Mucosa of descending colon (tissue), 3 donors: ENCODE data around the gene UXT. TPM values are rescaled to one million over a fixed set of nuclear protein-coding genes. Genes with fewer than 3 reads are reported as not detected.

Experiments used
- ATAC-seq: fragments of 200-7000 bp; cut with Tn5 transposase; one replicate; pipeline ENCODE4 v1.9.1; 2020; ENCODE audit warnings: mild to moderate bottlenecking, moderate library complexity
- DNase-seq, 3 donors: peaks; one replicate each; pipeline ENCODE4 v3.0.0-alpha.2; 2020
- H3K36me3 ChIP-seq: fragments of 200-600 bp; one replicate; pipeline ENCODE4 v1.8.0; 2021; ENCODE audit warnings: low read depth, mild to moderate bottlenecking
- H3K4me1 ChIP-seq: fragments of 200-600 bp; one replicate; pipeline ENCODE4 v1.8.0; 2021; ENCODE audit warnings: low read depth, mild to moderate bottlenecking
- H3K4me3 ChIP-seq: fragments of 200-600 bp; one replicate; pipeline ENCODE4 v1.8.0; 2021; ENCODE audit warnings: mild to moderate bottlenecking
- H3K9me3 ChIP-seq: fragments of 200-600 bp; one replicate; pipeline ENCODE4 v1.8.0; 2021; ENCODE audit warnings: mild to moderate bottlenecking
- intact Hi-C, 2 donors: fragments of 100-400 bp; cut with DNase I in 1 of 2; cut with micrococcal nuclease in 1 of 2; formaldehyde crosslinking; loops; one replicate each; pipeline versions ENCODE4 v1.11.0 to v1.11.1; 2022; cut with DNase I, micrococcal nuclease
- total RNA-seq, 3 donors: library from RNA; stranded (reverse); fragmentation: NEBNext Ultra II Directional in 2 of 3; extraction: Animal tissue kit (Norgen Biotek cat#: 25700) in 2 of 3; gene quantifications; one replicate each; pipeline versions ENCODE4 v1.2.1 to v1.2.4, GENCODE V29; 2021 to 2023
- TF ChIP-seq, protein P1 (sequence below): fragments of 200-600 bp; IDR thresholded peaks from one replicate; pipeline ENCODE4 v1.8.0; 2022; ENCODE audit warnings: antibody characterized with exemption, mild to moderate bottlenecking
- donor health status: DM: no; HTN: no; CAD: no; lungs with moderate emphysema.
- donor health status: DM: no; HTN: no; CAD: no.
- donor health status: DM: no; HTN: yes; CAD: no.

Gene UXT
- total RNA-seq, 3 donors from 2014 or later = 83.1 to 109 (median 96.7) TPM

DNA sequence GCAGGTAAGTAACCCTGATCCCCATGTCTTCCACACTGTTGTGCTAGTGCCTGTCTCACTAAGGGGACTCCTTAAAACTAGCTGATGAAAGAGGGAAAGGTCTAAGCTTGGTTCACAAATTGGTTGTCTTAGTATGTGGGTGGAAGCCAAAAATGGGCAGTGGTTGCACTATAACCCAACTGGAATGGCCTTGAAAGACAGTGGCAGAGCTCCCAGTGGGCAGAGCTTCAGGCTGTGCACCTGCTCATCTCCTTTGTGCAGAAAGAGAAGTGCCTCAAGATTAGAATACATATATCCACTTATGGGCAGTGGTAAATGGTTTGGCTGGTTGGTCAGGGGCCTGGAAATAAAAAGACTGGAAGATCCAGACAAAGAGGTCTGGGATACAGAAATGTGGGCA is 46.6 kb downstream of the UXT start:
- TF ChIP-seq, protein P1, sequence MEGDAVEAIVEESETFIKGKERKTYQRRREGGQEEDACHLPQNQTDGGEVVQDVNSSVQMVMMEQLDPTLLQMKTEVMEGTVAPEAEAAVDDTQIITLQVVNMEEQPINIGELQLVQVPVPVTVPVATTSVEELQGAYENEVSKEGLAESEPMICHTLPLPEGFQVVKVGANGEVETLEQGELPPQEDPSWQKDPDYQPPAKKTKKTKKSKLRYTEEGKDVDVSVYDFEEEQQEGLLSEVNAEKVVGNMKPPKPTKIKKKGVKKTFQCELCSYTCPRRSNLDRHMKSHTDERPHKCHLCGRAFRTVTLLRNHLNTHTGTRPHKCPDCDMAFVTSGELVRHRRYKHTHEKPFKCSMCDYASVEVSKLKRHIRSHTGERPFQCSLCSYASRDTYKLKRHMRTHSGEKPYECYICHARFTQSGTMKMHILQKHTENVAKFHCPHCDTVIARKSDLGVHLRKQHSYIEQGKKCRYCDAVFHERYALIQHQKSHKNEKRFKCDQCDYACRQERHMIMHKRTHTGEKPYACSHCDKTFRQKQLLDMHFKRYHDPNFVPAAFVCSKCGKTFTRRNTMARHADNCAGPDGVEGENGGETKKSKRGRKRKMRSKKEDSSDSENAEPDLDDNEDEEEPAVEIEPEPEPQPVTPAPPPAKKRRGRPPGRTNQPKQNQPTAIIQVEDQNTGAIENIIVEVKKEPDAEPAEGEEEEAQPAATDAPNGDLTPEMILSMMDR = no peak
- DNase-seq (no peak), ATAC-seq (no peak)
- Histone ChIP-seq H3K9me3 (no peaks in the 10 kb centered on the region), H3K4me3 (no peak overlapping the region), H3K4me1 (no peaks in the 10 kb centered on the region), H3K36me3 (no peaks in the 10 kb centered on the region)
- intact Hi-C loops = no loop called here

DNA sequence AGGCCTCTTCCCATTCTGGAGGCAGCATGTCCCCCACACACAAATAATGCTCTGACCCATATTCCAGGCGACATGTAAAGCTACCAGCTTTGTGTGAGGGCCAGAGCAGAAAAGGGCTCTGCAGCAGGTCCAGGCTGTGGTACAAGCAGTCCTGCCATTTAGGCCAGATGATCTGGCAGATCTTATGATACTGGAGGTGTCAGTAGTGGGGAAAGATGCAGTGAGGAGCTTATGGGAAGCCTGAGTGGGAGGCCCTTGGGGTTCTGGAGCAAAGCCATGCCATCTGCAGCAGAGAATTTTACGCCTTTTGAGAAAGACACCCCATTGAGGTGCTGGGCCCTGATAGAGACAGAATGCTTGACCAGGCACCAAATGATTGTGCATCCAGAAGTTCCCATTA is 47.1 kb downstream of the UXT start:
- Histone ChIP-seq H3K36me3 (no peaks in the 10 kb centered on the region), H3K9me3 (no peaks in the 10 kb centered on the region), H3K4me1 (no peaks in the 10 kb centered on the region), H3K4me3 (no peak overlapping the region)
- TF ChIP-seq, protein P1 = no peak
- intact Hi-C loops = no loop called here
- no peak for ATAC-seq
- DNase-seq = no peak

DNA sequence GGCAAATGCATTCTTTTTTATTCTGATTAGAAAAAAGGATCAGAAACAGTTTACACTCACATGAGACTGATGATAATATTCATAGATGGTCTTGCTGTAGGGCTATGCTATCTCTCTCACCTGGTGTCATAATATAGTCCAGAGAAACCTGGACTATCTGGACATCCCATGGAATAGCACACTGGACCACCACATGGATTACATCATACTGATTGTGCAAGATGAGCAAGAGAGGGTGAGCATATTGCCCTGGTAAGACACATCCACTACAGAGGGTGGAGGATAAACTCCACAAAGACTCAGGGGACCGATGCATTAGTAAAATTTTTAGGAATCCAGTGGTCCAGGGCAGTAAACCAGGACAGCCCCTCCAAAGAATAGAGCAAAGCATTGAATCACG is 47.5 kb downstream of the UXT start:
- Histone ChIP-seq H3K36me3 (no peaks in the 10 kb centered on the region), H3K4me3 (no peak overlapping the region), H3K4me1 (no peaks in the 10 kb centered on the region), H3K9me3 (no peaks in the 10 kb centered on the region)
- intact Hi-C loops = no loop called here
- no peak for DNase-seq
- no peak for ATAC-seq
- TF ChIP-seq, protein P1 = no peak

DNA sequence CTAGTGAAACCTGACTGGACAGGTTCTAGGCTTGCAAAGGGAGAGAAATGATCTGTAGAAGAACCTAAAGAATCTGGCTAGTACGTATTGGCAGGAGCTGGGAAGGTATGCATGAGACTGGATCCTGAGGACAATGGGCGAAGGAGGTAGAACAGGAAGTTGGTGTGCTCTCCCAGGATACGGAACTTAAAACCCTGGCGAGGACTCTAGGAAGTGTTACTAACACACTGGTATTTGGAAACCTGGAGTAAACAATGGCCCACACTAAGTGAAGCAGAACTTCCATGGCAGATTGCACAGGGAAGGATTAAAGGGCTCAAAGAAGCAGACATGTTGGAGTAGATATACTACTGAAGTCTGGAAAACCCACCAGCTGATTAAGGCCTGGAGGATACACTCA is 48.5 kb downstream of the UXT start:
- intact Hi-C loops = no loop called here
- no peak for ATAC-seq
- TF ChIP-seq, protein P1 = no peak
- Histone ChIP-seq H3K4me1 (no peaks in the 10 kb centered on the region), H3K9me3 (no peaks in the 10 kb centered on the region), H3K36me3 (no peaks in the 10 kb centered on the region), H3K4me3 (no peak overlapping the region)
- no peak for DNase-seq

DNA sequence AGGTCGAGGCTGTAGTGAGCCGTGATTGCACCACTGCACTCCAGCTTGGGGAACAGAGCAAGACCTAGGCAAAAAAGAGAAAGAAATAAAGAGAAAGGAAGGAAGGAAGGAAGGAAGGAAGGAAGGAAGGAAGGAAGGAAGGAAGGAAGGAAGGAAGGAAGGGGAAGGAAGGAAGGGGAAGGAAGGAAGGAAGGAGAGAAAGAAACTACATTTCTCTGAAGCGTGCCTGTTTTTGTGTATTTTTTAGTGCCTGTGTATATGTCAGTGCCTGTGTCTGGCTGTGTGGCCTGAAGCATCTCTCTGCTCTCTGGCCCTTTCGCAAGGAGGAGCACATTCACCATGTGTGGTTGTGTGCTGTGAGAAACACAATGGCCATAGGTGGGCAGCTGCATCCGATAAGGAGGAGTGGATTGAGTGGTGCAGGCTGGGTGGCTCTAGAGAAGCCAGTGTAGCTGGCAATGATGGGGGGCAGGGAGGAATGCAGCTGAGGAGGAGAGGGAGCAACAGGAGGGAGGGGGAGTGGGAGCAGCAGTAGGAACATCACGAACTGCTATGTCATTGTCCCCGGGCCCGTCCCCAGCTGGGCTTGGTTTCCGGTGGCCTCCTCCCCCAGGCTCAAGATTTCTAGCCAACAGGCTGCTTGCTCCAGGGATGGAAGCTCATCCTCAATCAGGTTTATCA is 50.7 kb downstream of the UXT start:
- no peak for ATAC-seq
- H3K9me3 ChIP-seq = no peaks in the 10 kb centered on the region
- H3K36me3 ChIP-seq = no peaks in the 10 kb centered on the region
- DNase-seq = no peak
- intact Hi-C loops = no loop called here
- no peak overlapping the region for H3K4me3 ChIP-seq
- no peaks in the 10 kb centered on the region for H3K4me1 ChIP-seq
- TF ChIP-seq, protein P1 = no peak

DNA sequence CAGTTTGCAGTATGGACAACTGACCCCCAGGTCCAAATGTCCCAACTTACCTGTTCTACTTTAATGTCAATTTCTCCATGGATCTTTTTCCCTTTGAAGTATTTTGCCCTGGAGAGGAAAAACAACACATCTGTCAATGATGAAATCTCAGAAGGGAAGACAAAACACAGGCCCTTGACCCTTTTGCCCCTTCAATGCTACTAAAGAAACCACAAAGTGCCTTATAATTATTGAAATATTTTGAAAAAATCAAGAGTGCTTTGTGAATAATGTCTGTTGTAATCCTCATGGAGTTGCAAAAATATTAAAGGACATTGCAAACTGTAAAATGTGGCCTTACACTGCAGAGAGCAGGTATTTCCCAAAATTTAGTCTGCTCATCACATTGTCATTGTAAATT is 51.9 kb downstream of the UXT start:
- no peaks in the 10 kb centered on the region for H3K4me1 ChIP-seq
- intact Hi-C loops = no loop called here
- DNase-seq (no peak), ATAC-seq (no peak)
- TF ChIP-seq, protein P1 = no peak
- H3K36me3 ChIP-seq = no peaks in the 10 kb centered on the region
- no peak overlapping the region for H3K4me3 ChIP-seq
- no peaks in the 10 kb centered on the region for H3K9me3 ChIP-seq
